Liver (tissue), 9 donors: ENCODE results near the gene RNASE7. TPM values are rescaled to one million over a fixed set of nuclear protein-coding genes. Genes with fewer than 3 reads are reported as not detected.

Experiments
- DNase-seq: peaks from one replicate; pipeline ENCODE4 v3.0.0-alpha.2; 2017; ENCODE audit warnings: low spot score
- H3K27ac ChIP-seq, 2 donors: one replicate each; pipeline ENCODE4 v1.7.0; 2013; ENCODE audit warnings: inconsistent platforms in 2 of 2, low read length in 2 of 2, control low read depth in 1 of 2, low read depth in 1 of 2, mild to moderate bottlenecking in 1 of 2
- H3K27me3 ChIP-seq, 4 donors: one replicate each; pipeline versions ENCODE4 v1.6.1 to v1.7.0; 2013; ENCODE audit warnings: low read length in 3 of 4, inconsistent platforms in 1 of 4, mild to moderate bottlenecking in 1 of 4, moderate library complexity in 1 of 4; ENCODE audit not compliant: control insufficient read depth in 4 of 4, insufficient read depth in 4 of 4
- H3K36me3 ChIP-seq, 4 donors: one replicate each; pipeline versions ENCODE4 v1.6.1 to v1.7.0; 2013; ENCODE audit warnings: low read length in 3 of 4, mild to moderate bottlenecking in 3 of 4, low read depth in 1 of 4, moderate library complexity in 1 of 4; ENCODE audit not compliant: control insufficient read depth in 4 of 4, insufficient read depth in 3 of 4
- H3K4me1 ChIP-seq, 4 donors: one replicate each; pipeline versions ENCODE4 v1.6.1 to v1.7.0; 2013; ENCODE audit warnings: low read length in 3 of 4, mild to moderate bottlenecking in 3 of 4, moderate library complexity in 1 of 4; ENCODE audit not compliant: control insufficient read depth in 4 of 4, insufficient read depth in 4 of 4
- H3K4me3 ChIP-seq, 3 donors: one replicate each; pipeline versions ENCODE4 v1.6.1 to v1.7.0; 2013; ENCODE audit warnings: low read length in 3 of 3, control low read depth in 1 of 3, low read depth in 1 of 3, mild to moderate bottlenecking in 1 of 3
- H3K9ac ChIP-seq, 2 donors: one replicate each; pipeline ENCODE4 v1.7.0; 2013; ENCODE audit warnings: low read length in 2 of 2, mild to moderate bottlenecking in 2 of 2, moderate library complexity in 2 of 2, control low read depth in 1 of 2, low read depth in 1 of 2
- H3K9me3 ChIP-seq, 4 donors: one replicate each; pipeline versions ENCODE4 v1.6.1 to v1.7.0; 2013; ENCODE audit warnings: low read length in 3 of 4; ENCODE audit not compliant: control insufficient read depth in 4 of 4
- EGR1 ChIP-seq, 2 donors: IDR thresholded peaks; 2 replicates each; pipeline ENCODE4 v1.6.1; 2016 to 2018; ENCODE audit warnings: antibody characterized with exemption in 2 of 2, low read depth in 2 of 2
- FOXA1 ChIP-seq: IDR thresholded peaks from 2 replicates; pipeline ENCODE4 v1.6.1; 2016; ENCODE audit warnings: antibody characterized with exemption
- FOXA2 ChIP-seq: IDR thresholded peaks from 2 replicates; pipeline ENCODE4 v1.6.1; 2016; ENCODE audit warnings: antibody characterized with exemption
- GABPA ChIP-seq, 2 donors: IDR thresholded peaks in 1 of 2; conservative IDR thresholded peaks in 1 of 2; 2 replicates each; pipeline ENCODE4 v1.6.1; 2016; ENCODE audit warnings: antibody characterized with exemption in 2 of 2, mild to moderate bottlenecking in 1 of 2, moderate library complexity in 1 of 2
- HNF4A ChIP-seq, 2 donors: conservative IDR thresholded peaks; 2 replicates each; pipeline ENCODE4 v1.6.1; 2016; ENCODE audit warnings: antibody characterized with exemption in 2 of 2, mild to moderate bottlenecking in 2 of 2
- HNF4G ChIP-seq: IDR thresholded peaks from 2 replicates; pipeline ENCODE4 v1.6.1; 2016; ENCODE audit warnings: antibody characterized with exemption
- MAX ChIP-seq: IDR thresholded peaks from 2 replicates; pipeline ENCODE4 v1.6.1; 2016; ENCODE audit warnings: antibody characterized with exemption
- NR2F2 ChIP-seq: IDR thresholded peaks from 2 replicates; pipeline ENCODE4 v1.6.1; 2016; ENCODE audit warnings: antibody characterized with exemption
- RAD21 ChIP-seq, 2 donors: IDR thresholded peaks; 2 replicates each; pipeline ENCODE4 v1.6.1; 2016; ENCODE audit warnings: antibody characterized with exemption in 2 of 2, mild to moderate bottlenecking in 2 of 2
- SP1 ChIP-seq: IDR thresholded peaks from 2 replicates; pipeline ENCODE4 v1.6.1; 2018; ENCODE audit warnings: antibody characterized with exemption, mild to moderate bottlenecking
- TAF1 ChIP-seq: conservative IDR thresholded peaks from 2 replicates; pipeline ENCODE4 v1.6.1; 2016; ENCODE audit warnings: antibody characterized with exemption, mild to moderate bottlenecking
- YY1 ChIP-seq: IDR thresholded peaks from 2 replicates; pipeline ENCODE4 v1.6.1; 2016; ENCODE audit warnings: antibody characterized with exemption, mild to moderate bottlenecking
- WGBS: extraction: QIAGEN DNeasy Blood & Tissue Kit; methylation state at CpG from one replicate; pipeline ENCODE4 v1.1.7; 2013; 5-methylcytosine and 5-hydroxymethylcytosine counted together
- polyA plus RNA-seq, 2 donors: library from polyadenylated mRNA; stranded (reverse) in 1 of 2; unstranded in 1 of 2; fragments of 200-250 nt in 1 of 2; fragments of >200 nt in 1 of 2; fragmentation: Nextera tagmentation in 1 of 2; extraction: Ambion mirVana in 1 of 2; gene quantifications; one replicate each; pipeline versions ENCODE4 v1.2.1 to v1.2.3, GENCODE V29; 2013 to 2015
- total RNA-seq, 2 donors: library from RNA; depleted of rRNA; stranded (reverse); fragments of >200 nt; gene quantifications; one replicate each; pipeline ENCODE4 v1.2.3, GENCODE V29; 2014
- TF ChIP-seq, protein P1 (sequence below): IDR thresholded peaks from 2 replicates; pipeline ENCODE4 v1.6.1; 2016; ENCODE audit warnings: antibody characterized with exemption
- TF ChIP-seq, protein P2 (sequence below): fragments of 150-350 bp; IDR thresholded peaks from 2 replicates; pipeline ENCODE4 v1.5.1; 2017; ENCODE audit warnings: improper control_type of control experiment, low read depth, low read length; ENCODE audit not compliant: missing input control
- TF ChIP-seq, protein P3 (sequence below): IDR thresholded peaks from 2 replicates; pipeline ENCODE4 v1.6.1; 2016; ENCODE audit warnings: antibody characterized with exemption
- donor health status: healthy.
- donor health status: healthy.
- donor health status: healthy.
- donor health status: healthy.
- donor health status: healthy.

The RNASE7 gene
- total and polyA plus RNA-seq, 4 donors: 0.11 to 0.33 (median 0.12) TPM; not detected in 1

- no peak for DNase-seq
- WGBS: 94% methylated on average over 45 of the region's 45 CpGs
- H3K4me3 ChIP-seq: no peak overlapping the region
- peaks cover 0 to 7% (median 3%) of the 10 kb centered on the region in 4 donors for H3K4me1 ChIP-seq
- no peaks in the 10 kb centered on the region for H3K9me3 ChIP-seq
- TF ChIP-seq NR2F2: no peak
- H3K36me3 ChIP-seq: peaks cover 12 to 24% (median 19%) of the 10 kb centered on the region in 4 donors
- no peak overlapping the region for H3K9ac ChIP-seq
- H3K27me3 ChIP-seq: no peaks in the 10 kb centered on the region
- no peak overlapping the region for H3K27ac ChIP-seq
Observed at GRCh38 chr14:21090940-21091663, 48.9 kb downstream of the RNASE7 start.

DNA sequence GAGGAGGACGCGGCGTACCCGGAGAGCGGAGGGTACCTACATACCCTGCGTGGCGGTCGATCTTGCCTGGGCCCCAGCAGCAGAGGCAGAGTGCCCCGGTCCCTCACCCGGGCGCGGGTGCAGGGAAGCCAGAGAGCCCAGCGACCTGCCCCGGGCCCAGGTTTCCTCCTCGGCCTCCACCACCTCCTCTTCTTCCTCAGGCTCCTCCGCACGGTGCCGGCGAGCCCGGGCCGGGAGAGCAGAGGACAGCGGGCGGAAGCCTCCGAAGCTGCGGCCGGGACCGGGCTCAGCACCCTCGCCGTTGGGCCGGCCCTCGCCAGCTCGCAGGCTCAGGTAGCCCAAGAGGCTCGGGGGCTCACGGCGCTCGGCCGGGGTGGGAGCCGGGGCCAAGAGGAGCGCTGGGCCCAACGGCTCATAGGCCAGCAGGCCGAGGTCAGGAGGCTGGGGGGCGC lies 49.7 kb downstream of the RNASE7 start:
- 94% methylated on average over 42 of the region's 42 CpGs for WGBS
- no peak overlapping the region for H3K9ac ChIP-seq
- TF ChIP-seq HNF4G: no peak
- TF ChIP-seq EGR1 (IDR thresholded peaks at IDR 0.05; ENCODE audit: low read depth in 2 of 2): no peak
- TF ChIP-seq SP1: no peak
- no peak for TF ChIP-seq FOXA2
- TF ChIP-seq TAF1: no peak
- TF ChIP-seq, protein P1, sequence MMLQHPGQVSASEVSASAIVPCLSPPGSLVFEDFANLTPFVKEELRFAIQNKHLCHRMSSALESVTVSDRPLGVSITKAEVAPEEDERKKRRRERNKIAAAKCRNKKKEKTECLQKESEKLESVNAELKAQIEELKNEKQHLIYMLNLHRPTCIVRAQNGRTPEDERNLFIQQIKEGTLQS: no peak
- TF ChIP-seq GABPA (IDR thresholded peaks at IDR 0.05 in 1 of 2, conservative IDR thresholded peaks at IDR 0.05 in 1 of 2): no peak
- TF ChIP-seq YY1: no peak
- TF ChIP-seq, protein P2, sequence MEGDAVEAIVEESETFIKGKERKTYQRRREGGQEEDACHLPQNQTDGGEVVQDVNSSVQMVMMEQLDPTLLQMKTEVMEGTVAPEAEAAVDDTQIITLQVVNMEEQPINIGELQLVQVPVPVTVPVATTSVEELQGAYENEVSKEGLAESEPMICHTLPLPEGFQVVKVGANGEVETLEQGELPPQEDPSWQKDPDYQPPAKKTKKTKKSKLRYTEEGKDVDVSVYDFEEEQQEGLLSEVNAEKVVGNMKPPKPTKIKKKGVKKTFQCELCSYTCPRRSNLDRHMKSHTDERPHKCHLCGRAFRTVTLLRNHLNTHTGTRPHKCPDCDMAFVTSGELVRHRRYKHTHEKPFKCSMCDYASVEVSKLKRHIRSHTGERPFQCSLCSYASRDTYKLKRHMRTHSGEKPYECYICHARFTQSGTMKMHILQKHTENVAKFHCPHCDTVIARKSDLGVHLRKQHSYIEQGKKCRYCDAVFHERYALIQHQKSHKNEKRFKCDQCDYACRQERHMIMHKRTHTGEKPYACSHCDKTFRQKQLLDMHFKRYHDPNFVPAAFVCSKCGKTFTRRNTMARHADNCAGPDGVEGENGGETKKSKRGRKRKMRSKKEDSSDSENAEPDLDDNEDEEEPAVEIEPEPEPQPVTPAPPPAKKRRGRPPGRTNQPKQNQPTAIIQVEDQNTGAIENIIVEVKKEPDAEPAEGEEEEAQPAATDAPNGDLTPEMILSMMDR: no peak
- no peak for TF ChIP-seq MAX
- TF ChIP-seq NR2F2: no peak
- TF ChIP-seq, protein P3, sequence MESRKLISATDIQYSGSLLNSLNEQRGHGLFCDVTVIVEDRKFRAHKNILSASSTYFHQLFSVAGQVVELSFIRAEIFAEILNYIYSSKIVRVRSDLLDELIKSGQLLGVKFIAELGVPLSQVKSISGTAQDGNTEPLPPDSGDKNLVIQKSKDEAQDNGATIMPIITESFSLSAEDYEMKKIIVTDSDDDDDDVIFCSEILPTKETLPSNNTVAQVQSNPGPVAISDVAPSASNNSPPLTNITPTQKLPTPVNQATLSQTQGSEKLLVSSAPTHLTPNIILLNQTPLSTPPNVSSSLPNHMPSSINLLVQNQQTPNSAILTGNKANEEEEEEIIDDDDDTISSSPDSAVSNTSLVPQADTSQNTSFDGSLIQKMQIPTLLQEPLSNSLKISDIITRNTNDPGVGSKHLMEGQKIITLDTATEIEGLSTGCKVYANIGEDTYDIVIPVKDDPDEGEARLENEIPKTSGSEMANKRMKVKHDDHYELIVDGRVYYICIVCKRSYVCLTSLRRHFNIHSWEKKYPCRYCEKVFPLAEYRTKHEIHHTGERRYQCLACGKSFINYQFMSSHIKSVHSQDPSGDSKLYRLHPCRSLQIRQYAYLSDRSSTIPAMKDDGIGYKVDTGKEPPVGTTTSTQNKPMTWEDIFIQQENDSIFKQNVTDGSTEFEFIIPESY: no peak
- no peak for TF ChIP-seq FOXA1
- no peak for TF ChIP-seq RAD21 (IDR thresholded peaks at IDR 0.05)
- TF ChIP-seq HNF4A (conservative IDR thresholded peaks at IDR 0.05): no peak
- H3K27ac ChIP-seq: no peak overlapping the region
- H3K36me3 ChIP-seq: peaks cover 12 to 20% (median 17%) of the 10 kb centered on the region in 4 donors
- peaks cover 0 to 7% (median 3%) of the 10 kb centered on the region in 4 donors for H3K4me1 ChIP-seq
- H3K4me3 ChIP-seq: no peak overlapping the region
- H3K9me3 ChIP-seq: no peaks in the 10 kb centered on the region
- DNase-seq: no peak
- no peaks in the 10 kb centered on the region for H3K27me3 ChIP-seq
